HepG2 (cell line): ENCODE measurements around the gene HEXD. TPM values are rescaled to one million over a fixed set of nuclear protein-coding genes. Genes with fewer than 3 reads are reported as not detected.

ENCODE experiments used
- ATAC-seq: fragments of 200-7000 bp; cut with Tn5 transposase; 3 replicates; pipeline ENCODE4 v1.9.1; 2020; ENCODE audit warnings: mild to moderate bottlenecking, moderate library complexity
- BruUV-seq: library from RNA; stranded (reverse); fragments of 400-500 nt; replicated peaks from 2 replicates; lab custom pipeline; 2021; lab: Mats Ljungman, UMichigan
- CTCF ChIA-PET: fragments of 300-600 bp; formaldehyde crosslinking; extraction: SDS; loops from one replicate; lab custom pipeline; 2021; ENCODE audit warnings: low total read pairs, inconsistent platforms, low intra/inter-chr PET ratio; lab: Yijun Ruan, JAX
- POLR2A ChIA-PET: fragments of 350-600 bp; sonication (Branson Sonifier 250); formaldehyde crosslinking; loops from one replicate; lab custom pipeline; 2020; ENCODE audit warnings: antibody characterized with exemption, inconsistent platforms; lab: Yijun Ruan, JAX
- DNase-seq: peaks from one replicate; pipeline ENCODE4 v3.0.0-alpha.2; 2015; ENCODE audit warnings: low spot score
- FAIRE-seq: peaks from 3 replicates; lab custom pipeline; 2011; peaks lifted over from hg19 to GRCh38; lab: Jason Lieb, UNC
- H2AFZ ChIP-seq: one replicate; pipeline ENCODE4 v1.6.1; 2011; ENCODE audit warnings: low read length, inconsistent platforms
- H3K27ac ChIP-seq: fragments of 300-600 bp; 3 replicates; pipeline ENCODE4 v1.8.0; 2011; ENCODE audit warnings: mixed run types, mild to moderate bottlenecking, mixed read lengths, low read length, inconsistent platforms; ENCODE audit not compliant: insufficient read depth; ENCODE audit errors: extremely low read length
- H3K27me3 ChIP-seq, 2 experiments: fragments of 200-600 bp in 1 of 2; 2 replicates in 1 of 2; 3 replicates in 1 of 2; pipeline versions ENCODE4 v1.6.0 to v1.8.0; 2011; ENCODE audit warnings: low read length in 2 of 2, mild to moderate bottlenecking in 2 of 2, moderate library complexity in 2 of 2, inconsistent platforms in 1 of 2; ENCODE audit not compliant: insufficient read depth in 2 of 2, control insufficient read depth in 1 of 2
- H3K36me3 ChIP-seq, 2 experiments: fragments of 200-600 bp in 1 of 2; replicated peaks in 1 of 2; 2 replicates in 1 of 2; 3 replicates in 1 of 2; pipeline versions ENCODE4 v1.5.1 to v1.8.0; 2011; ENCODE audit warnings: low read length in 2 of 2, inconsistent platforms in 1 of 2; ENCODE audit not compliant: insufficient read depth in 2 of 2, control insufficient read depth in 1 of 2
- H3K4me1 ChIP-seq: 2 replicates; pipeline ENCODE4 v1.5.1; 2012; ENCODE audit warnings: low read length, inconsistent platforms; ENCODE audit not compliant: insufficient read depth
- H3K4me2 ChIP-seq: 2 replicates; pipeline ENCODE4 v1.6.0; 2011; ENCODE audit warnings: low read depth, low read length, inconsistent platforms
- H3K4me3 ChIP-seq, 3 experiments: fragments of 200-600 bp in 1 of 3; sonication (generic), shearing (Covaris generic) in 1 of 3; replicated peaks in 1 of 3; 2 replicates each; pipeline ENCODE4 v1.5.1; 2011 to 2016; ENCODE audit warnings: low read length in 3 of 3, inconsistent platforms in 2 of 3, low read depth in 2 of 3, mild to moderate bottlenecking in 2 of 3, control low read depth in 1 of 3, mixed read lengths in 1 of 3; ENCODE audit not compliant: insufficient read depth in 1 of 3
- H3K79me2 ChIP-seq: one replicate; pipeline ENCODE4 v1.6.1; 2011; ENCODE audit warnings: low read length, inconsistent platforms; ENCODE audit not compliant: insufficient read depth
- H3K9ac ChIP-seq: 2 replicates; pipeline ENCODE4 v1.6.0; 2011; ENCODE audit warnings: mild to moderate bottlenecking, low read depth, low read length, inconsistent platforms; ENCODE audit not compliant: insufficient read depth
- H3K9me3 ChIP-seq: 2 replicates; pipeline ENCODE4 v1.5.1; 2012; ENCODE audit warnings: mild to moderate bottlenecking, low read length
- H4K20me1 ChIP-seq: 2 replicates; pipeline ENCODE4 v1.6.0; 2011; ENCODE audit warnings: inconsistent platforms, mild to moderate bottlenecking, low read length, moderate library complexity; ENCODE audit not compliant: insufficient read depth
- CHD4 ChIP-seq: fragments of 200-600 bp; sonication (generic); IDR thresholded peaks from 2 replicates; pipeline ENCODE4 v1.7.0; 2017; ENCODE audit warnings: mild to moderate bottlenecking, low read length, borderline replicate concordance
- FOXC1 ChIP-seq: sonication (generic); formaldehyde crosslinking; IDR thresholded peaks from 2 replicates; pipeline ENCODE4 v1.8.0; 2022; ENCODE audit warnings: mild to moderate bottlenecking, missing genetic modification reagents, borderline replicate concordance
- HMG20B ChIP-seq: conservative IDR thresholded peaks from 2 replicates; pipeline ENCODE4 v1.6.1; 2016; ENCODE audit warnings: missing genetic modification reagents, missing compliant biosample characterization
- KLF9 ChIP-seq: IDR thresholded peaks from 2 replicates; pipeline ENCODE4 v1.6.1; 2016; ENCODE audit warnings: low read depth
- LCORL ChIP-seq, 2 experiments: fragments of 450-650 bp in 1 of 2; sonication (generic) in 1 of 2; formaldehyde crosslinking in 1 of 2; IDR thresholded peaks; 2 replicates each; pipeline versions ENCODE4 v1.5.0 to v1.6.1; 2017 to 2020; ENCODE audit warnings: antibody characterized with exemption in 1 of 2, missing genetic modification reagents in 1 of 2
- MTF2 ChIP-seq: sonication (generic); formaldehyde crosslinking; IDR thresholded peaks from 2 replicates; pipeline ENCODE4 v1.5.0; 2020; ENCODE audit warnings: missing genetic modification reagents, borderline replicate concordance
- PRDM4 ChIP-seq: sonication (generic); formaldehyde crosslinking; IDR thresholded peaks from 2 replicates; pipeline ENCODE4 v1.9.0; 2021; ENCODE audit warnings: missing genetic modification reagents, borderline replicate concordance
- SIX1 ChIP-seq: sonication (generic); formaldehyde crosslinking; IDR thresholded peaks from 2 replicates; pipeline ENCODE4 v1.4.0; 2020; ENCODE audit warnings: missing genetic modification reagents, borderline replicate concordance
- STAG1 ChIP-seq: sonication (generic); formaldehyde crosslinking; IDR thresholded peaks from 2 replicates; pipeline ENCODE4 v1.4.0; 2020; ENCODE audit warnings: missing genetic modification reagents
- ZKSCAN8 ChIP-seq: IDR thresholded peaks from 2 replicates; pipeline ENCODE4 v1.6.1; 2016; ENCODE audit warnings: borderline replicate concordance, missing genetic modification reagents, missing compliant biosample characterization
- ZNF775 ChIP-seq: sonication (generic); formaldehyde crosslinking; IDR thresholded peaks from 2 replicates; pipeline ENCODE4 v1.4.0; 2020; ENCODE audit warnings: missing genetic modification reagents, mild to moderate bottlenecking, moderate library complexity, borderline replicate concordance
- ZNF792 ChIP-seq: IDR thresholded peaks from 2 replicates; pipeline ENCODE4 v1.6.1; 2016
- ZSCAN30 ChIP-seq: sonication (generic); formaldehyde crosslinking; IDR thresholded peaks from 2 replicates; pipeline ENCODE4 v1.5.0; 2020; ENCODE audit warnings: mild to moderate bottlenecking, missing genetic modification reagents
- WGBS: methylation state at CpG from one replicate; pipeline ENCODE4 v1.1.6; 2017; ENCODE audit warnings: low lambda C conversion rate; 5-methylcytosine and 5-hydroxymethylcytosine counted together
- in situ Hi-C: cut with HindIII; loops from 2 replicates; pipeline ENCODE4 v1.10.0; 2017; ENCODE audit warnings: low pct_unique_long_range_greater_than_20kb; ENCODE audit not compliant: extremely low pct_ligation_motif_present
- intact Hi-C: fragments of 100-400 bp; cut with micrococcal nuclease; formaldehyde crosslinking; loops from one replicate; pipeline ENCODE4 v1.10.0; 2022; ENCODE audit not compliant: unreplicated experiment
- polyA plus RNA-seq, 8 experiments: library from polyadenylated mRNA; depleted of rRNA in 3 of 8; stranded (reverse) in 7 of 8; unstranded in 1 of 8; fragments of >200 nt; fragmentation: Illumina TruSeq in 4 of 8; extraction: Trizol in 4 of 8; gene quantifications; 2 replicates each; pipeline versions ENCODE4 v1.2.1 to v1.2.3, GENCODE V29; 2011 to 2016; ENCODE audit warnings: low read depth in 4 of 8, missing spikeins in 1 of 8, mixed read lengths in 1 of 8; ENCODE audit not compliant: insufficient read depth in 1 of 8
- total RNA-seq, 5 experiments: library from RNA; depleted of rRNA; stranded (reverse); fragments of >200 nt; fragmentation: Illumina TruSeq; extraction: Trizol; gene quantifications; 2 replicates each; pipeline ENCODE4 v1.2.3, GENCODE V29; 2016; ENCODE audit warnings: low read depth in 1 of 5

HEXD gene
- total and polyA plus RNA-seq, 2 of the 13 experiments (the other 11 are each of a cell fraction or from before 2014, with no cell fraction given), result 22.3 to 41.8 TPM

- no peak for TF ChIP-seq PRDM4
- no peak for TF ChIP-seq STAG1 (CRISPR knock-in tag)
- TF ChIP-seq ZNF775, result no peak
- no peak for TF ChIP-seq LCORL (IDR thresholded peaks at IDR 0.05)
- no peak for TF ChIP-seq LCORL (CRISPR knock-in tag; IDR thresholded peaks at IDR 0.05)
Observed at GRCh38 chr17:82416264-82416663, 1.9 kb upstream of the HEXD start (continued).

- in situ Hi-C loops, result no loop called here
- ATAC-seq (no peak), FAIRE-seq (no peak)
- CTCF ChIA-PET, result interaction anchor here (5.0 kb wide), 1 partner anchor 64 kb away, joined by 41 read pairs; no protein-coding TSS in a partner anchor
- H3K79me2 ChIP-seq, result peaks cover 8% of the 10 kb centered on the region
- H2AFZ ChIP-seq, result no peak overlapping the region
- H4K20me1 ChIP-seq, result peaks cover 22% of the 10 kb centered on the region; the same call in 1 of the 2 replicates
- no TSS peak for BruUV-seq
- 95% methylated on average over 6 of the region's 6 CpGs for WGBS
- H3K27ac ChIP-seq, result no peak overlapping the region
- H3K4me2 ChIP-seq, result no peak overlapping the region
- H3K4me3 ChIP-seq, result no peak overlapping the region
- peaks cover 38% of the 10 kb centered on the region for H3K4me1 ChIP-seq
- no peak for TF ChIP-seq MTF2 (CRISPR knock-in tag)
- no peak for TF ChIP-seq ZSCAN30 (CRISPR knock-in tag)
- no peak for TF ChIP-seq ZNF792 (CRISPR knock-in tag)
- no peak for TF ChIP-seq ZKSCAN8
- TF ChIP-seq HMG20B (CRISPR knock-in tag), result no peak
- TF ChIP-seq KLF9 (CRISPR knock-in tag), result no peak
- no peak for TF ChIP-seq CHD4
- TF ChIP-seq FOXC1 (CRISPR knock-in tag), result no peak
- TF ChIP-seq SIX1 (CRISPR knock-in tag), result no peak
- TF ChIP-seq, all 625 proteins: peak for 0
- Histone ChIP-seq H3K9ac (no peak overlapping the region), H3K9me3 (no peaks in the 10 kb centered on the region), H3K27me3 (no peaks in the 10 kb centered on the region; a peak in 1 of 5 replicates), H3K36me3 (peaks cover 2 to 28% of the 10 kb centered on the region in 2 experiments; a peak in 3 of 5 replicates)
- intact Hi-C loops, result no loop called here
- no peak for DNase-seq
- POLR2A ChIA-PET, result interaction anchor here (1.2 to 1.6 kb wide), 2 partner anchors 41 to 42 kb away, joined by 3 to 5 read pairs; no protein-coding TSS in a partner anchor
Observed at GRCh38 chr17:82416771-82417170, 1.4 kb upstream of the HEXD start.
